Sigmoid colon (tissue), 7 donors: ENCODE results near the gene L3MBTL1. TPM values are rescaled to one million over a fixed set of nuclear protein-coding genes. Genes with fewer than 3 reads are reported as not detected.
"Not testable (repeated sequence)": the region's sequence is repeated elsewhere in the genome, so short reads cannot be mapped to it uniquely, and the experiment has no call there.

Source experiments
- DNase-seq: peaks from one replicate; pipeline ENCODE4 v3.0.0-alpha.2; 2019
- H3K27ac ChIP-seq, 4 donors: fragments of 200-600 bp; sonication (generic); one replicate each; pipeline ENCODE4 v1.5.1; 2016 to 2019; ENCODE audit warnings: mild to moderate bottlenecking in 1 of 4
- H3K27me3 ChIP-seq, 3 donors: fragments of 200-600 bp; sonication (generic); one replicate each; pipeline ENCODE4 v1.5.1; 2019; ENCODE audit warnings: mild to moderate bottlenecking in 1 of 3
- H3K36me3 ChIP-seq, 4 donors: fragments of 200-600 bp; sonication (generic); one replicate each; pipeline ENCODE4 v1.5.1; 2016 to 2019
- H3K4me1 ChIP-seq, 4 donors: fragments of 200-600 bp; sonication (generic); one replicate each; pipeline ENCODE4 v1.5.1; 2017 to 2019
- H3K4me3 ChIP-seq, 4 donors: fragments of 200-600 bp; sonication (generic); one replicate each; pipeline ENCODE4 v1.5.1; 2017 to 2019; ENCODE audit warnings: mild to moderate bottlenecking in 2 of 4, moderate library complexity in 1 of 4
- H3K9me3 ChIP-seq, 4 donors: fragments of 200-600 bp in 3 of 4; sonication (generic) in 3 of 4; one replicate each; pipeline versions ENCODE4 v1.5.1 to v1.6.1; 2013 to 2019
- CTCF ChIP-seq, 4 experiments: fragments of 450-650 bp in 3 of 4; fragments of 200-600 bp in 1 of 4; IDR thresholded peaks; one replicate each; pipeline ENCODE4 v1.5.1; 2016 to 2019; ENCODE audit warnings: antibody characterized with exemption in 4 of 4, mild to moderate bottlenecking in 3 of 4, moderate library complexity in 2 of 4
- EP300 ChIP-seq, 4 donors: sonication (generic); formaldehyde crosslinking; IDR thresholded peaks; one replicate each; pipeline ENCODE4 v1.6.1; 2017; ENCODE audit warnings: antibody characterized with exemption in 4 of 4
- POLR2A ChIP-seq, 2 donors: fragments of 450-650 bp; IDR thresholded peaks; one replicate each; pipeline ENCODE4 v1.6.1; 2016; ENCODE audit warnings: antibody characterized with exemption in 2 of 2, mild to moderate bottlenecking in 2 of 2, moderate library complexity in 2 of 2
- POLR2AphosphoS5 ChIP-seq, 4 donors: sonication (generic); formaldehyde crosslinking; IDR thresholded peaks; one replicate each; pipeline ENCODE4 v1.6.1; 2017; ENCODE audit warnings: antibody characterized with exemption in 4 of 4
- WGBS, 2 donors: extraction: QIAGEN DNeasy Blood & Tissue Kit; methylation state at CpG; one replicate each; pipeline ENCODE4 v1.1.7; 2013; 5-methylcytosine and 5-hydroxymethylcytosine counted together
- intact Hi-C: fragments of 100-400 bp; cut with DNase I; formaldehyde crosslinking; loops from one replicate; pipeline ENCODE4 v1.15.1; 2023
- polyA plus RNA-seq, 3 donors: library from polyadenylated mRNA; stranded (reverse); fragments of 200-250 nt; gene quantifications; one replicate each; pipeline ENCODE4 v1.2.3, GENCODE V29; 2013
- small RNA-seq, 3 donors: library from RNA; depleted of rRNA; stranded (forward); fragments of <200 nt; gene quantifications; one replicate each; pipeline ENCODE3, GENCODE V24; 2016
- total RNA-seq, 4 donors: library from RNA; depleted of rRNA; stranded (reverse); fragments of >200 nt; gene quantifications; one replicate each; pipeline ENCODE4 v1.1.0, GENCODE V29; 2016
- donor health status: healthy with polysubstance abuse.
- donor health status: Bipolar disorder and iron deficiency.
- donor health status: healthy.

L3MBTL1 gene
- total and polyA plus RNA-seq, 7 donors, result 0.46 to 26.9 (median 9.0) TPM

GRCh38 chr20:43586641-43587040 is 79.1 kb downstream of the L3MBTL1 start:
- Histone ChIP-seq H3K9me3 (no peaks in the 10 kb centered on the region), H3K4me1 (peaks cover 0 to 15% (median 11%) of the 10 kb centered on the region in 4 donors), H3K27me3 (no peaks in the 10 kb centered on the region), H3K4me3 (no peak overlapping the region), H3K36me3 (no peaks in the 10 kb centered on the region), H3K27ac (no peak overlapping the region)
- DNase-seq, result no peak
- WGBS, 2 donors, result 86 to 91% methylated on average over 8 of the region's 8 CpGs
- intact Hi-C loops, result no loop called here
- TF ChIP-seq POLR2A (IDR thresholded peaks at IDR 0.05) (no peak), POLR2AphosphoS5 (IDR thresholded peaks at IDR 0.05) (no peak), EP300 (IDR thresholded peaks at IDR 0.05) (no peak)

- H3K27me3 ChIP-seq, H3K9me3 ChIP-seq, H3K27ac ChIP-seq, H3K4me3 ChIP-seq, H3K36me3 ChIP-seq, intact Hi-C loops: not testable (repeated sequence)
- DNase-seq, result peak; percentile 29
- peaks cover 0 to 22% (median 18%) of the 10 kb centered on the region in 4 donors for H3K4me1 ChIP-seq
- WGBS, 2 donors, result 95% methylated on average over 10 of the region's 10 CpGs
These were observed 81.0 kb downstream of the L3MBTL1 start for GRCh38 chr20:43588526-43588925.

GRCh38 chr20:43590036-43590391 is 82.5 kb downstream of the L3MBTL1 start:
- intact Hi-C loops, result loop anchor here (2.0 kb wide), 2 partner anchors 51 to 131 kb away; no protein-coding TSS in a partner anchor
- Histone ChIP-seq H3K27me3 (no peaks in the 10 kb centered on the region), H3K4me1 (peaks cover 0 to 22% (median 18%) of the 10 kb centered on the region in 4 donors), H3K9me3 (no peaks in the 10 kb centered on the region), H3K36me3 (peaks cover 0 to 3% (median 0%) of the 10 kb centered on the region in 4 donors), H3K4me3 (peak overlapping the region; percentile 67 to 82 (median 76)), H3K27ac (peak overlapping the region; percentile 76 to 90 (median 82))
- TF ChIP-seq POLR2A (IDR thresholded peaks at IDR 0.05) (no peak), POLR2AphosphoS5 (IDR thresholded peaks at IDR 0.05) (no peak), CTCF (IDR thresholded peaks at IDR 0.05) (no peak), EP300 (IDR thresholded peaks at IDR 0.05) (no peak)
- peak; percentile 61 for DNase-seq
- 21 to 29% methylated on average over 9 of the region's 9 CpGs for WGBS, 2 donors

GRCh38 chr20:43590392-43591303 is 83.2 kb downstream of the L3MBTL1 start, which contains the start of gene IFT52:
Gene IFT52, plus strand, starts transcription at chr20:43590937. Its CDS starts 3,762 bp downstream, at chr20:43594699.
- WGBS, 2 donors, result 0% methylated on average over 68 of the region's 68 CpGs
- peaks cover 0 to 22% (median 18%) of the 10 kb centered on the region in 4 donors for H3K4me1 ChIP-seq
- peaks cover 0 to 10% (median 2%) of the 10 kb centered on the region in 4 donors for H3K36me3 ChIP-seq
- intact Hi-C loops, result loop anchor here (2.0 kb wide), 2 partner anchors 52 to 132 kb away; no protein-coding TSS in a partner anchor
- DNase-seq, result peak; percentile 97
- peak within 1 kb of the TSS; percentile 76 to 90 (median 82) for H3K27ac ChIP-seq
- H3K4me3 ChIP-seq, result peak within 1 kb of the TSS; percentile 67 to 82 (median 76)
- no peaks in the 10 kb centered on the region for H3K27me3 ChIP-seq
- TF ChIP-seq POLR2A (IDR thresholded peaks at IDR 0.05) (peak in 1 of 2 donors; percentile 24), CTCF (IDR thresholded peaks at IDR 0.05) (no peak), POLR2AphosphoS5 (IDR thresholded peaks at IDR 0.05) (peak; percentile 61 to 77 (median 68)), EP300 (IDR thresholded peaks at IDR 0.05) (peak in 1 of 4 donors; percentile 37)
- H3K9me3 ChIP-seq, result no peaks in the 10 kb centered on the region

Small RNA genes within 50 kb of the gene (small RNA-seq; reads per million reads assigned to genes)
- 0 reads per million in 3 donors for gene RNU6-1251P

Other genes with a start within 250 kb of the L3MBTL1 start
- 10 to 100 TPM; 29.6 to 75.6 (median 47.3) TPM for gene SRSF6, start 49.8 kb upstream of the L3MBTL1 start, total RNA-seq
- gene SRSF6, start 49.8 kb upstream of the L3MBTL1 start, polyA plus RNA-seq, result 10 to 100 TPM; 39.1 to 78.9 (median 51.7) TPM
- 1 to 10 TPM in 1 of 4 donors, under 1 TPM in 2, not detected in 1; 0.66 to 8.3 (median 0.71) TPM for gene SGK2, start 51.3 kb downstream of the L3MBTL1 start, total RNA-seq
- gene SGK2, start 51.3 kb downstream of the L3MBTL1 start, polyA plus RNA-seq, result 100 to 1,000 TPM in 1 of 3 donors, 10 to 100 TPM in 2; 46.2 to 114 (median 49.2) TPM
- gene IFT52, start 83.2 kb downstream of the L3MBTL1 start, total RNA-seq, result 10 to 100 TPM; 26.4 to 46.3 (median 29.8) TPM
- gene IFT52, start 83.2 kb downstream of the L3MBTL1 start, polyA plus RNA-seq, result 10 to 100 TPM; 15.7 to 32.4 (median 30.7) TPM
- under 1 TPM in 1 of 4 donors, not detected in 3; 0.27 TPM for gene MYBL2, start 159.4 kb downstream of the L3MBTL1 start, total RNA-seq
- 10 to 100 TPM in 1 of 3 donors, 1 to 10 TPM in 2; 1.2 to 40.6 (median 6.9) TPM for gene MYBL2, start 159.4 kb downstream of the L3MBTL1 start, polyA plus RNA-seq
- gene GTSF1L, start 219.3 kb downstream of the L3MBTL1 start, total RNA-seq, result not detected
- under 1 TPM in 1 of 3 donors, not detected in 2; 0.17 TPM for gene GTSF1L, start 219.3 kb downstream of the L3MBTL1 start, polyA plus RNA-seq